Measurements from ENCODE around the gene ALKBH1.
A peak's percentile ranks its signal among the peaks of the same experiment; 100 is the strongest.

The ALKBH1 gene

GRCh38 chr14:77717608-77718305 is 9.9 kb upstream of the ALKBH1 start:
- no peak overlapping the region for H3K27ac ChIP-seq
- no peak overlapping the region for H3K4me3 ChIP-seq (ENCODE audit: low read depth, low read length)
- H3K36me3 ChIP-seq = peaks cover 85% of the 10 kb centered on the region
- no peak for DNase-seq
- no peaks in the 10 kb centered on the region for H3K9me3 ChIP-seq (ENCODE audit: severe bottlenecking)
- no peak for TF ChIP-seq CTCF (IDR thresholded peaks at IDR 0.05; ENCODE audit: low read depth, low read length)
- H3K27me3 ChIP-seq (ENCODE audit: insufficient read depth, low read depth, severe bottlenecking) = no peaks in the 10 kb centered on the region

- H3K9me3 ChIP-seq (ENCODE audit: severe bottlenecking) = no peaks in the 10 kb centered on the region
- no peaks in the 10 kb centered on the region for H3K27me3 ChIP-seq (ENCODE audit: insufficient read depth, low read depth, severe bottlenecking)
- H3K4me3 ChIP-seq (ENCODE audit: low read depth, low read length) = no peak overlapping the region
- no peak overlapping the region for H3K27ac ChIP-seq
- DNase-seq = no peak
- TF ChIP-seq CTCF (IDR thresholded peaks at IDR 0.05; ENCODE audit: low read depth, low read length) = no peak
- H3K36me3 ChIP-seq = peaks cover 83% of the 10 kb centered on the region
Measured at GRCh38 chr14:77714926-77715325, 7.1 kb upstream of the ALKBH1 start.

GRCh38 chr14:77710364-77710763 is 2.5 kb upstream of the ALKBH1 start:
- DNase-seq = no peak
- H3K27ac ChIP-seq = no peak overlapping the region
- TF ChIP-seq CTCF (IDR thresholded peaks at IDR 0.05; ENCODE audit: low read depth, low read length) = no peak
- H3K9me3 ChIP-seq (ENCODE audit: severe bottlenecking) = no peaks in the 10 kb centered on the region
- H3K27me3 ChIP-seq (ENCODE audit: insufficient read depth, low read depth, severe bottlenecking) = no peaks in the 10 kb centered on the region
- no peak overlapping the region for H3K4me3 ChIP-seq (ENCODE audit: low read depth, low read length)
- peaks cover 57% of the 10 kb centered on the region for H3K36me3 ChIP-seq

- Histone ChIP-seq H3K36me3 (peaks cover 51% of the 10 kb centered on the region), H3K9me3 (ENCODE audit: severe bottlenecking) (no peaks in the 10 kb centered on the region), H3K4me3 (ENCODE audit: low read depth, low read length) (no peak overlapping the region), H3K27me3 (ENCODE audit: insufficient read depth, low read depth, severe bottlenecking) (no peaks in the 10 kb centered on the region), H3K27ac (no peak overlapping the region)
- TF ChIP-seq CTCF (IDR thresholded peaks at IDR 0.05; ENCODE audit: low read depth, low read length) = no peak
- DNase-seq = no peak
Measured at GRCh38 chr14:77709412-77709811, 1.6 kb upstream of the ALKBH1 start.

GRCh38 chr14:77708749-77709148 is 926 bp upstream of the ALKBH1 start:
- DNase-seq = no peak
- Histone ChIP-seq H3K36me3 (peaks cover 51% of the 10 kb centered on the region), H3K9me3 (ENCODE audit: severe bottlenecking) (no peaks in the 10 kb centered on the region), H3K27me3 (ENCODE audit: insufficient read depth, low read depth, severe bottlenecking) (no peaks in the 10 kb centered on the region), H3K27ac (peak overlapping the region; percentile 75), H3K4me3 (ENCODE audit: low read depth, low read length) (peak overlapping the region; percentile 93)
- no peak for TF ChIP-seq CTCF (IDR thresholded peaks at IDR 0.05; ENCODE audit: low read depth, low read length)

GRCh38 chr14:77707355-77707723 is 484 bp downstream of the ALKBH1 start:
- no peaks in the 10 kb centered on the region for H3K9me3 ChIP-seq (ENCODE audit: severe bottlenecking)
- H3K27ac ChIP-seq = peak overlapping the region; percentile 75
- peak; percentile 33; the same call in 1 of the 2 replicates for TF ChIP-seq CTCF (IDR thresholded peaks at IDR 0.05; ENCODE audit: low read depth, low read length)
- no peaks in the 10 kb centered on the region for H3K27me3 ChIP-seq (ENCODE audit: insufficient read depth, low read depth, severe bottlenecking)
- peak overlapping the region; percentile 93 for H3K4me3 ChIP-seq (ENCODE audit: low read depth, low read length)
- peak; percentile 18 for DNase-seq
- peaks cover 54% of the 10 kb centered on the region for H3K36me3 ChIP-seq
